ENCODE measurements around the gene PKIB. TPM values are rescaled to one million over a fixed set of nuclear protein-coding genes. Genes with fewer than 3 reads are reported as not detected.

The PKIB gene
- total RNA-seq, 4 donors from 2014 or later: 1.1 to 9.8 (median 4.5) TPM

GRCh38 chr6:122683989-122684651, 73.9 kb downstream of the PKIB start:
- no peak for TF ChIP-seq CTCF (IDR thresholded peaks at IDR 0.05)
- ATAC-seq (ENCODE audit: low FRiP score): no peak

GRCh38 chr6:122692175-122692598, 82.0 kb downstream of the PKIB start:
- DNase-seq (ENCODE audit: low spot score) (no peak), ATAC-seq (ENCODE audit: low FRiP score) (no peak)
- TF ChIP-seq CTCF (IDR thresholded peaks at IDR 0.05): no peak

More at GRCh38 chr6:122683989-122684651, 73.9 kb downstream of the PKIB start:
- DNase-seq (ENCODE audit: low spot score): no peak

- DNase-seq (ENCODE audit: low spot score): no peak
- TF ChIP-seq CTCF (IDR thresholded peaks at IDR 0.05): no peak
- no peak for ATAC-seq (ENCODE audit: low FRiP score)
These were observed 82.8 kb downstream of the PKIB start for GRCh38 chr6:122692807-122693580.

GRCh38 chr6:122694075-122694474, 83.9 kb downstream of the PKIB start:
- DNase-seq (ENCODE audit: low spot score) (no peak), ATAC-seq (ENCODE audit: low FRiP score) (no peak)
- TF ChIP-seq CTCF (IDR thresholded peaks at IDR 0.05): no peak

- no peak for TF ChIP-seq CTCF (IDR thresholded peaks at IDR 0.05)
- DNase-seq (ENCODE audit: low spot score) (no peak), ATAC-seq (ENCODE audit: low FRiP score) (no peak)
These were observed 84.4 kb downstream of the PKIB start for GRCh38 chr6:122694602-122695001.

- no peak for TF ChIP-seq CTCF (IDR thresholded peaks at IDR 0.05)
- no peak for DNase-seq (ENCODE audit: low spot score)
- ATAC-seq (ENCODE audit: low FRiP score): no peak
These were observed 85.0 kb downstream of the PKIB start for GRCh38 chr6:122695188-122695587.

- no peak for DNase-seq (ENCODE audit: low spot score)
- no peak for ATAC-seq (ENCODE audit: low FRiP score)
- TF ChIP-seq CTCF (IDR thresholded peaks at IDR 0.05): no peak
These were observed 85.9 kb downstream of the PKIB start for GRCh38 chr6:122696079-122696478.
